ENCODE data around the gene SYCE1.

The SYCE1 gene

DNA sequence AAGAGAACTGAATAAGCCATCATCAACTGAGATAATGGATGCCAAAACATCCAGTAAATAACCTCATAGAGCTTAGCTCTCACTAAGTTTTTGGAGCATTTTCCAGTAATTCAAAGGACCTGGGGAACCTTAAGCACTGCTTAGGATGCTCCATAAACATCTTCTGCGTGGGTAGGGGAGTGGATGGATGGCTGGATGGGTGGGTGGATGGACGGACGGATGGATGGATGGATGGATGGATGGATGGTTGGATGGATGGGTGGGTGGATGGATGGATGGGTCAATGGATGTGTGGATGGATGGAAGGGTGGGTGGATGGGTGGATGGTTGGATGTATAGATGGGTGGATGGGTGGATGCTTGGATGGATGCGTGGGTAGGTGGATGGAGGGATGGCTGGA, 29.2 kb downstream of the SYCE1 start:
- TF ChIP-seq TAF1 (IDR thresholded peaks at IDR 0.05; ENCODE audit: borderline replicate concordance, insufficient read depth, low read length): no peak
- TF ChIP-seq, protein P1, sequence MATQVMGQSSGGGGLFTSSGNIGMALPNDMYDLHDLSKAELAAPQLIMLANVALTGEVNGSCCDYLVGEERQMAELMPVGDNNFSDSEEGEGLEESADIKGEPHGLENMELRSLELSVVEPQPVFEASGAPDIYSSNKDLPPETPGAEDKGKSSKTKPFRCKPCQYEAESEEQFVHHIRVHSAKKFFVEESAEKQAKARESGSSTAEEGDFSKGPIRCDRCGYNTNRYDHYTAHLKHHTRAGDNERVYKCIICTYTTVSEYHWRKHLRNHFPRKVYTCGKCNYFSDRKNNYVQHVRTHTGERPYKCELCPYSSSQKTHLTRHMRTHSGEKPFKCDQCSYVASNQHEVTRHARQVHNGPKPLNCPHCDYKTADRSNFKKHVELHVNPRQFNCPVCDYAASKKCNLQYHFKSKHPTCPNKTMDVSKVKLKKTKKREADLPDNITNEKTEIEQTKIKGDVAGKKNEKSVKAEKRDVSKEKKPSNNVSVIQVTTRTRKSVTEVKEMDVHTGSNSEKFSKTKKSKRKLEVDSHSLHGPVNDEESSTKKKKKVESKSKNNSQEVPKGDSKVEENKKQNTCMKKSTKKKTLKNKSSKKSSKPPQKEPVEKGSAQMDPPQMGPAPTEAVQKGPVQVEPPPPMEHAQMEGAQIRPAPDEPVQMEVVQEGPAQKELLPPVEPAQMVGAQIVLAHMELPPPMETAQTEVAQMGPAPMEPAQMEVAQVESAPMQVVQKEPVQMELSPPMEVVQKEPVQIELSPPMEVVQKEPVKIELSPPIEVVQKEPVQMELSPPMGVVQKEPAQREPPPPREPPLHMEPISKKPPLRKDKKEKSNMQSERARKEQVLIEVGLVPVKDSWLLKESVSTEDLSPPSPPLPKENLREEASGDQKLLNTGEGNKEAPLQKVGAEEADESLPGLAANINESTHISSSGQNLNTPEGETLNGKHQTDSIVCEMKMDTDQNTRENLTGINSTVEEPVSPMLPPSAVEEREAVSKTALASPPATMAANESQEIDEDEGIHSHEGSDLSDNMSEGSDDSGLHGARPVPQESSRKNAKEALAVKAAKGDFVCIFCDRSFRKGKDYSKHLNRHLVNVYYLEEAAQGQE (IDR thresholded peaks at IDR 0.05; ENCODE audit: insufficient read depth in 1 of 2, low read depth in 2 of 2, low read length in 2 of 2): no peak
- no peak for TF ChIP-seq SIN3A (IDR thresholded peaks at IDR 0.05; ENCODE audit: borderline replicate concordance, insufficient read depth, low read length)
- TF ChIP-seq FOXP2 (optimal IDR thresholded peaks at IDR 0.05; ENCODE audit: borderline replicate concordance, extremely low read depth, extremely low read length, insufficient read depth): no peak
- TF ChIP-seq POLR2AphosphoS5 (IDR thresholded peaks at IDR 0.05; ENCODE audit: low read depth, low read length): no peak

DNA sequence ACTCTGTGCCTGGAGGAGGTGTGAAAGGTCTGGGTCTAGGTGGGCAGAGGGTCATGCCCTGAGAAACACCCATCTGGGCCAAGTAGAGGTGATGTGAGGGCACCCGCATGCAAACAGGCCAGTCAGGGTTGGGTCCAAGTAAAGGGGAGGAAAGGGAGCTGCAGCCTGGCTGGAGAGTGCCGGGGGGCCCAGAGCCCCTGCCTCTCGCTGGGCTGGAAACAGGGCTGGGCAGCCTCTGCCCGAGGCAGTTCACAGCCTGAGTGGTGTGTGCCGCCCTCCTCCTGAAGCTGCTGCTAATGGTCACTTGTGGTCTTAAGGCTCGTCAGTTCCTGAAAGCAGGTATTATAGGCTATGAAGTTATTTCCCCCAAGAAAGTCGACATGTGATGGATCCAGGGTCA, 31.0 kb downstream of the SYCE1 start:
- TF ChIP-seq POLR2AphosphoS5 (IDR thresholded peaks at IDR 0.05; ENCODE audit: low read depth, low read length) (no peak), TAF1 (IDR thresholded peaks at IDR 0.05; ENCODE audit: borderline replicate concordance, insufficient read depth, low read length) (no peak), SIN3A (IDR thresholded peaks at IDR 0.05; ENCODE audit: borderline replicate concordance, insufficient read depth, low read length) (no peak), FOXP2 (optimal IDR thresholded peaks at IDR 0.05; ENCODE audit: borderline replicate concordance, extremely low read depth, extremely low read length, insufficient read depth) (no peak)
- TF ChIP-seq, protein P1 (IDR thresholded peaks at IDR 0.05; ENCODE audit: insufficient read depth in 1 of 2, low read depth in 2 of 2, low read length in 2 of 2): no peak

DNA sequence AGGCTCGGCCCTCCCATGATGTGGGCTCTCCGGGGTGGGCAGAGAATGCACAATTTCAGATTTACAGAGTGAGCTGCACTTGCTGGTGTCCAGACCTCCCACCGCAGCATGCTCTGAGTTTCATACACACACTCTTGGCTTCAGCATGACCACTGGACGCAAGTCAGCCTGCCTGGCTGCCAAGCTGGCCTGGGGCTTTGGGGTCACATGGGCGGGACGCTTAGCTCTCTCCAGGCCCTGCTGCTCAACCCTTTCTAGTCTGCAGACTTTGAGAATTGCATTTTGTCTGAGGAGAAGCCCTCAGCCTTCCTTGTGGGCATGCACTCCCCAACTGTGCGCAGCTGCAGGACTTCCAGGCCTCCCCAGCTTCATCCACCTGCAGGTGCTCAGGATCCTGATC, 32.5 kb downstream of the SYCE1 start:
- TF ChIP-seq SIN3A (IDR thresholded peaks at IDR 0.05; ENCODE audit: borderline replicate concordance, insufficient read depth, low read length) (no peak), TAF1 (IDR thresholded peaks at IDR 0.05; ENCODE audit: borderline replicate concordance, insufficient read depth, low read length) (no peak), FOXP2 (optimal IDR thresholded peaks at IDR 0.05; ENCODE audit: borderline replicate concordance, extremely low read depth, extremely low read length, insufficient read depth) (no peak), POLR2AphosphoS5 (IDR thresholded peaks at IDR 0.05; ENCODE audit: low read depth, low read length) (no peak)
- TF ChIP-seq, protein P1 (IDR thresholded peaks at IDR 0.05; ENCODE audit: insufficient read depth in 1 of 2, low read depth in 2 of 2, low read length in 2 of 2): no peak

DNA sequence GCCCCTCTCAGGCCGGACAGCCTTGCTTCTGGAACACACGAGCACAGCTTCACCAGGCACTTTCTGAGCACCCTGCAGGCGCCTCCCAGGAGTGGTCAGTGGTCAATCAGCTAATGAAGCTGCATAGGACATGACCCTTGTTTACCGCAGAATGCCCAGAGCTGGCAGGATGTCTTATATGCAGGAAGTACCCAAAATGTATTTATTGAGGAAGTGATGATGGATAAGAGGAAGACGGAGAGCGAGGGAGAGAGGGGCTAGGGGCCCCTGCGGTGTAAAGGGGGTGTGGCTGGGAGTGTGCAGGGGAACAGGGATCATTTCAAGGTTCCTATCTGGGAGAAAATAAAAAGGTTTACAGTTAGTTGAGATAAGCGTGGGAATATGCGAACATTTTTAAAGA, 34.9 kb downstream of the SYCE1 start:
- no peak for TF ChIP-seq TAF1 (IDR thresholded peaks at IDR 0.05; ENCODE audit: borderline replicate concordance, insufficient read depth, low read length)
- no peak for TF ChIP-seq FOXP2 (optimal IDR thresholded peaks at IDR 0.05; ENCODE audit: borderline replicate concordance, extremely low read depth, extremely low read length, insufficient read depth)
- TF ChIP-seq, protein P1 (IDR thresholded peaks at IDR 0.05; ENCODE audit: insufficient read depth in 1 of 2, low read depth in 2 of 2, low read length in 2 of 2): no peak
- no peak for TF ChIP-seq SIN3A (IDR thresholded peaks at IDR 0.05; ENCODE audit: borderline replicate concordance, insufficient read depth, low read length)
- TF ChIP-seq POLR2AphosphoS5 (IDR thresholded peaks at IDR 0.05; ENCODE audit: low read depth, low read length): no peak

DNA sequence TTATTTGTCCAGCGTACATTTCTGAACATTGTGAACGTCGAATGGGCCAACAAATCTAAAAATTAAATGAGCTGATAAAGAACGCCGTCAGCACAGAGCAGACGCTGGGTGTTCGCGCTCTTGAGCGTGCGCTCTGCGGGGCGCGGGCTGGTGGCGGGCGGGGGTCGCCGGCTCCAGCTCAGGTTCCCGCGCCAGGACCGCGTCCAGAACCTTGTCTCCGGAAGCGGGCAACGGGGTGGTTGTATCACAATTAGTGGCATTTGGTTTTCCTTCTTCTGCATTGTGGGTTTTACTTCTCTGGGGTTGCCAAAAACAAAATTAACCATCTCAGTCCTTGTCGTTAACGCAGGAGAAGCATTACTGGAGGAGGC, 35.8 kb downstream of the SYCE1 start:
- TF ChIP-seq, protein P1 (IDR thresholded peaks at IDR 0.05; ENCODE audit: insufficient read depth in 1 of 2, low read depth in 2 of 2, low read length in 2 of 2): no peak
- TF ChIP-seq POLR2AphosphoS5 (IDR thresholded peaks at IDR 0.05; ENCODE audit: low read depth, low read length) (no peak), TAF1 (IDR thresholded peaks at IDR 0.05; ENCODE audit: borderline replicate concordance, insufficient read depth, low read length) (no peak), SIN3A (IDR thresholded peaks at IDR 0.05; ENCODE audit: borderline replicate concordance, insufficient read depth, low read length) (no peak), FOXP2 (optimal IDR thresholded peaks at IDR 0.05; ENCODE audit: borderline replicate concordance, extremely low read depth, extremely low read length, insufficient read depth) (no peak)
